GM19240 (cell line): ENCODE measurements around the gene SHB.

Source experiments
- DNase-seq: peaks from one replicate; pipeline ENCODE4 v3.0.0; 2011; ENCODE audit warnings: low spot score; ENCODE audit not compliant: insufficient read length

Gene SHB

DNA sequence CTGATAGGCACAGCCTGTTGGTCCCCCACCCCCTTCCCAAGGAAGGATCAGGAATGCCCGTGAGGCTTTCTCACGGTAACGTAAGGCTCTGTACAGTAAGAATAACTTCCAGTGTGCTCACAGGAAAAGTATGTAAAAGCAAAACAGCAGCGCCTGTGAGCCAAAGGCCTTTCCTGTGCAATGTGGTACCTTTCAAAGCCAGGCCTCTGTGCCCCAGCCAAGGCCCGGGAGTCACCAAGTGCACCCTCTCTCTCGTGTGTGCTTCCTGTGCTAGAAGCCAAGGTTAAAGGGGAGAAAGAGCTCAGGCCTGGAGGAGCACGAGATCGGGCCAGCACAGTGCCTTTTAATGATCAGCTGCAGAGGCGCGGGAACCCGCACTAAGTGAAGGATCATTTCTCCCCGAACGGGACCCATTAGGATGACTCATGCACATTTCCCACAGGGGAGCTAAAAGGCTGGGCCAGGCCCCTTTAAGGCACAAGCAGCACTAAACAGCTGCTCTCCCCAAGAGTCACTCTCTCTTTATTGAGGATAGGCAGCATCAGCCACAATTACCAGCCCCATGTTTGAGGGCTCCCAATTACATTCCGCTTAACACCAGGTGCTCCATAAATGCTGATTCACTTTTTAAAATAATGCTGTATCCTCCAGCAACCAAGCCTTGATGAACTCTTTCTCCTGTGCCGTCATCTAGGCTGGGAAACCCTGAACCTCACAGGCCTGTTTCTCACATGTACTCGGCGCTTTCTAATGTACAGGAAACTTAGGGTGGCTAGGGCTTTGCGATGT is 42.8 kb downstream of the SHB start:
- no peak for DNase-seq

DNA sequence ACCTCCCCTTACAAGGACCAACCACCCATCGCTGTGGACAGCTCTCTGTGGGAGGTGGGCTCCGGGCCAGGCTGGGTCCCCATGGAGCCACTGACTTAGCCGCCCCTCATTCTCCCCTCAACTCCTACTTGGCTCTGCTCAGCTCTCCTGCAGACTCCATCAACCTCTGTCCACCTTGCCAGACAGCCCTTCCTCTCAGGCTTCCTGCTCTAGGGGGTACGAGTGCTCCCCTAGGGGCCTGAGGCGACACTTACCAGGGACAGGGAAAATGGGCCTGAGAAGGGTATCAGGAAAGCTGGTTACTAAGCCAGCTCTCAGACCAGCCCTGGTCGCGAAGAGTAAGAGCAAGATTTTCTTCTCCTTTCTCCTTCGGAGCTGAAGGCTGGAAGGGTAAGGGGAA is 43.9 kb downstream of the SHB start:
- no peak for DNase-seq

DNA sequence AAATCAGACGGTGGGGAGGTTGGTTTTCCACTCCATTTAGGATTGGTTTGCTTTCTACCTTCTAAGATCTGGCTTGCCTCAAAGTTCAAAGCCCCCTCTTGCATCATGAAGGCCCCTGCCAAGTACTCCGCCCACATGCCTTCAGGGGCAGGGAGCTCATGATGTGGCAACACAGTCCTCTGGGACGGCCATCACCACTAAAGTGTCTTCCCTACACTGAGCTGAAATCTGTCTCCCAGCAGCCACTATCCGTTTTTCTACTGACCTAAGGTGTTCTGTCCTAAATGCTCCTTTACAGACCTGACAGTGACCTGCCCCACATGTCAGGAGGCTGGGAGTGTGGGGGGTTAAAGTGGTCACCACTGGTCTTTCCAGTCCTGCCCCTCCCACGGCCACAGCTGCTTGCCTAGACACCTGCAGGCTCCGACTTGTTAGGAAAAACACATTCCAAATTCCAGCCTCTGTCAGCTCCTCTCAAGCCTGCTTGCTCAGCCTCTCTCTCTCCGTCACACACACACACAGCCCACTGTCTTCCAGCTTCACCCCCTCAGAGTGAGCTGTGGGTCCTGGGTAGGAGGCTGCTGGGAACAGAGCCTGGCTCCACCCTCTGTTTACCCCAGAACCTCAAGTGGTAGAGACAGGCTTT is 44.9 kb downstream of the SHB start:
- DNase-seq = no peak

DNA sequence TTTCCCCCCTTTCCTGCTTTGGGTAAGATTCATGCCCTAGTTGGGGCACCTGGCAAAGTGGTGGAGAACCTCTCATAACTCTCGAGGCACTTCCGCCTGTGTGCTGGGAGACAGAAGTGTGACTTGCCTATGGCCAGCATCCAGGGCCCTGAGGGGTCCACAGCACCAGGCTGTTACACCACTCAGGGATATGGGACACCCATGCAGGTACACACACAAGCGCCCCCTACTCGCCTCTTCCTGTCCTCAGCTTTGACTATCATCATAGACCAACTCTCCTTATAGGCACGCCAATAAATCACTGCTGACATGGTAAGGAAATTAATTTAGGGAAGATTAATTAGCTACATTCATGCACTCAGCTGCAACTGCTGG is 45.4 kb downstream of the SHB start:
- DNase-seq = no peak

DNA sequence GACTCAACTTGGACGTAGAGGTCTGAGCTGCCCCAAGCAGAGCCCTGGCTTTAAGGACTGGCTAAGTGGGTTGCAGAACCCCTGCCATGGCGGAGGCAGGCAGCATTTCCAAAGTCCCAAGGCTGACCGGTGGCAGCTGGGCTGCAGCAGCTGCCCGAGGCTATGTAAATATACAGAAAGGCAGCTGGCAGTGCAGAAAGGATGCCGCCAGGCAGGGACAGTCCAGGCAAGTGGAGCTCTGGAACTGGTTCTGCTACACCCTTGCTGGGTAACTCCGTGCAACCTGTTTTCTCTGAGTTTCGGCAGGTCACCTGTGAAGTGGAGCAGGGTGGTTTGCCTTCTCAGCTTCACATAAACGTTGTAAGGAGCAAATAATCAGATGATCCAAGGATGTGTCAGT is 46.0 kb downstream of the SHB start:
- DNase-seq = no peak

DNA sequence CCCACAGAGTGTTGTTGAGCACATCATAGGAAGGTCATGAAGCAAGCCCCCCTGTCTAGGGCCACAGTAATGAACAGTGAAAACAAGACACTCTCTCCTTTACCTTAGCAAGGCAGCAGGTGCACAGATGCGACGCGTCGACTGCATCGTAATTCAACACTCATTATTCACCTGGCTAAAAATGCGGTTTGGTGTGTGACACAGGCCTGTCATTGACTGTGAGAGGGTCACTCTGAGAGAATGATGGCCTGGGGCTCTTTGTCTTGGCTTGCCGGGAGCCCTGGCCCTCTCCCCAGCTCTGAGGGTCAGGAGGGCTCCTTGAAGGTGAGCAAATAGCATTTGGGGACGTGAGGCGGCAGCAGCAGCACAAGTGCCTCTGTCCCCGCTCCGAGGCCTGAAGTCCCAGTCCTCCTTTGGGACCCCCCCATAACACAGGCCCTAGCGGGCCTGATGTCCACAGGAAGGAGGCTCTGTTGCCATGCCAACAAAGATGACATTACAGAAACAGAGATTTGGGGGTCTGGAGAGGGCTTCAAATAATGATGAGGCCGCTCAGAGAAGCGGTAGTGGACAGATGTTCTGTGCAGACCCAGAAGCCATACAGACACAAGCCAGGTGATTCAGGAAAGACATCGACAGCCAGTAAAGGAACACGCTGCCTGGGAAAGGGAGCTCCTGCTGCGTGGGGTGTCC is 46.7 kb downstream of the SHB start:
- DNase-seq = no peak

DNA sequence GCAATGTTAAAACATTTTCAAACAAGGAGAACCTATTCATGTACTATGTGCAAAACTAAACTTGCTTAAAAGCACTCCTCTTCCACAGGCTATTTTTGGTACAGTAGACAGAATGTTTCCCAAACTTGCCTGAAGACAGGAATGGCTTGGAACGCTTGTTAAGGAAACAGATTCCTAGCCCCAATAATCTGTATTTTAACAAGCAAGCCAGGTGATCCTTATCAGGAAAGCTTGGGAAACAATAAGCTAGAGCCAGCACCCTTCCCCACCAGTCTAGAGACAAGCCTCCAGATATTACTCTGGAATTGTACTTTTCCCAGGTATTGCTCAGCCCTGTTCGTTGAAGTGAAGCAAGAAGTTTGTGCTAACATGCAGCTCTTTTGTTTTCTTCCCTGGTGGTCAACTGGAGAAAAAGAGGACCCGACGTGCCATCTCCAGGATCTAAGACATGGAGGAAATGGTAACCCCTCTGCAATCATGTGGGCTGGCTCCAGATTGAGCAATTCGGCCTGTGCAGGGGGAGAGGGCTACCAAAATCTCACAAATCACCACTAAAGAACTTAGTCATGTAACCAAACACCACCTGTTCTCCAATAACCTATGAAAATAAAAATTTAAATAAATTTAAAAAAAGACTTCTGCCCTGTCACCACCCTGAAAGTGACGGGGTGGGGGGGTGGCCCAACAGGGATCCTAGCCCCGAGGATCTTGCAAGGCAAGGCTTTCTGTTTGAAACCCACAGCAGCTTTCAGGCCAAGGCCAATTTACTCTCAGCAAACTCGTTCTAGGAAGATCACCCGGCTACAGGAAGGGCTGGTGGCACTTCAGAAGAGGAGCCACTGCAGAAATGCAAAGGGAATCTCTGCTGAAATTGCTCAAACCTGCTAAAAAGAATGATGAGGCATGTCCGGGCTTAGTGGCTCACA is 48.6 kb downstream of the SHB start:
- DNase-seq = no peak

DNA sequence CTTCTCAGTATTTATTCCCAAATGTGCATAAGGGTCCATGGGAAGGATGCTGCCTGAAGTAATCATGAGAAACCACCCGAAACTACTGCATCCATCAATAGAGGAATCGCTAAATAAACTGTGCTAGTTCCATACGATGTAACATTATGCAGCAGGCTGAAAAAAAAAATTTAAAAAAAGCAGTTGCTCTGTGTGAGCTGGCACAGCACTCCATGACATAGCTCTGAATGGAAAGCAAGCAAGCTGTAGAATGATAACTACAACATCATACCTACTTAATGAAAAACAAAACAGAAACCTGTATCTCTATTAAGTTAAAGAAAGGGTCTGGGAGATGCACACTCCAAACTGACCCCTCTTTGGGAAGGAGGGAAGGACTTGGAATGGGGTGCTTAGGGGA is 49.3 kb downstream of the SHB start:
- DNase-seq = no peak

DNA sequence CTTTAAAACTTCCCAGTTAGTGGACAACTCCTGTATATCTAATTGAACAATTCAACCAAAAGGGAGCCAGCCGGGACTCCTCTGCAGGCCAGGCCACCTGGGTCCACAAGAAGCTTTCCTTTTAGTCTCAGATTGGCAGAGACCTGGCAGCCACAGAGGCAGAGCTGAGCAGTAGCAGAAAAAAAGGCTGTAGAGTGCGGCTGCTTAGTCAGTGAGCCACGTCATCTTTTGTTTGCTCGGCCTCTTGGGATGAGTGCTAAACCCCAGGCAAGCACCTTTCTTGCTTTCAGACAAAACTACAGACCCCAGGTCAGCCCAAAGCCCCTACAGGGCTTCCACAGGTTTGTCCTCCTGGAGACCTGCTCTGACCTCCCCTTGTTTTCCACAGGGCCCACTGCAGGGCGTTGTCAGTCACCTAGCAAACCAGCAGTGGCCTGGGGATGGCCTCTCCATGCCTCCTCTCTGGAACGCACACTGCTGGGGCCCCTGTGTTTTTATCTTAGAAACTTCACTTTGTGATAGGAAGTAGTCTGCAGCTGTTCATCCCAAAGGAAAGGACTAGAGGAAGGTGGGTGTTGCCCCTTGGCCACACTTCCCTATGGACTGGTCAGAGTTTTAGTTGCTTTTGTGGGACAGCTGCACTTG is 49.9 kb downstream of the SHB start:
- DNase-seq = no peak

DNA sequence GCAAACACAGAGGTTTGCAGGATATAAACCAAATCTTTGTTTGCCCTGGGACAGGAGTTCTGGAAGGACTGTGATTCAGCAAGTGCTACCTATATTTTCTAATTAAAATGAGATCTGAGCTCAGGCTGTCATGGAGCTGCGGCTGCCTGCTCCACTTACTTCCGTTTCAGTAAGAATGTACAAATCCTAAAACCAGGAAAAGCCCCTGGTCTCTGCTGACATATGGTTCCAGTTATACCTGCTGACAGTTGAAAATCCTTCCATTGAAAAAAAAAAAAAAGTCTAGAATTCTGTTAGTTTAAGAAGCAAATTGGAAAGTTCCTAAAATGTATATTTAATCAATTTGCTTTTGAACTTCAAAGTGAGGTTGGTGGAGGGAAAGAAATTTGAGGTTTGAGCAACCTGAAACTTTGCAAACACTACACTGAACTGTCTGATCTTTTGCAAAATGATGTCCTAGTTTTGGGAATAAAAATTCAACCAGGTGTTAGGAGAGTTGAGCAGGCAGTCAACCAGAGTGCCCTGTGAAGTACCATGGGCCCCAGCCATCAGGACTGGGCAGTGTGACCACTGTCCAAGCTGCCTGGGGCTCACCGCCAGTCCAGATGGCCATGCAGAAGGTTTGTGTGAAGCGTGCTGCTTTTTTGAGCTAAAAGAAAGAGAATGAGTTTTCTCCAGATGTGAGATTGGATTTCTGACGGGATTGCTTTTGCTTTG is 50.6 kb downstream of the SHB start:
- DNase-seq = no peak

DNA sequence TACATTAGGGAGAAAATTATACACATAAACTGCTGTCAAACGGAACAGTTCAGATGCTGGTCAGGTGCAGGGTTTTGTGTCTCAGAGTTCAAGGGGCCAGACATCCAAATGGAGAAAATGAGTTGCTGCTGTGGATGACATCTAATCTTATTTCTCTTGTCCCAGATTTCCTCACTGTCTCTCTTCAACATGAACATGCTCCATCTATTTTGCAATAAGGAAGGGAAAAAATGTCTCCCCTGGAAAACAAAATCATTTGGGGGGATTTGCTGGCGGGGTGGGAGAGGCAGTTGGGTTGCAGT is 51.2 kb downstream of the SHB start:
- no peak for DNase-seq

DNA sequence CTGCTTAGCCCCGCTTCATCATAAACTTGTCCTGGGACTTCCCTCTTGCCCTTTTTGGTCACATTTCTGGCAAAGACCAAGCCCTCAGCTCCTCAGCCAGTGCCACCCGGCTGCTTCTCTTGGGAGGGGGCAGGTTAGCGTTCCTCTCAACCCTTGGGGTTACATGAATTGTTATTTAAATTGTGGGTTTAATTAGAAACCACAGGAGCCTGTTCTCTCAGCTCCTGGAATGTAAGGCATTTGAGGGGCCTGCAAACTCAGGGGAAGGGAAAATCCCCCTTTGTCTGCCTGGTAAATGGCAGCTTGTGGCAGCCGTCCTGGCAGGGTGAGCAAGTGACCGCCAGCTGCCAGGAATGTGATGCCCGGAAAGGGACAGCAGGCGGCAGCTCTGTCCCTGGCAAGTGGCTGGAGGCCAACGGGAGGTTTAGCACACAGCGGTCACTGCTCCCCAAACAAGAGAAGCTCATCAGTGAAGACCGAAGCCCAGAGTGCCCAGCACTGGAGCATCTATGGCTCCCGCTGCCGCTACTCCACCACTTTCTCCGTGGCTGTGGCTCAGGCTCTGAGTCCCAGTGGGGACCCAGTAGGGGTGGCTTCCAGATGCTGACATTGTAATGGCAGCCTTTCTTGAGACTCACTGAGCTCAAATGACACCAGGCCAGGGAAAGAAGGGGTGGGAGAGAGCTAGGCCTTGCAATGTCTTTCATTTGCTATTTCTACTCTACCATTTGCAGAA is 51.7 kb downstream of the SHB start:
- DNase-seq = no peak

DNA sequence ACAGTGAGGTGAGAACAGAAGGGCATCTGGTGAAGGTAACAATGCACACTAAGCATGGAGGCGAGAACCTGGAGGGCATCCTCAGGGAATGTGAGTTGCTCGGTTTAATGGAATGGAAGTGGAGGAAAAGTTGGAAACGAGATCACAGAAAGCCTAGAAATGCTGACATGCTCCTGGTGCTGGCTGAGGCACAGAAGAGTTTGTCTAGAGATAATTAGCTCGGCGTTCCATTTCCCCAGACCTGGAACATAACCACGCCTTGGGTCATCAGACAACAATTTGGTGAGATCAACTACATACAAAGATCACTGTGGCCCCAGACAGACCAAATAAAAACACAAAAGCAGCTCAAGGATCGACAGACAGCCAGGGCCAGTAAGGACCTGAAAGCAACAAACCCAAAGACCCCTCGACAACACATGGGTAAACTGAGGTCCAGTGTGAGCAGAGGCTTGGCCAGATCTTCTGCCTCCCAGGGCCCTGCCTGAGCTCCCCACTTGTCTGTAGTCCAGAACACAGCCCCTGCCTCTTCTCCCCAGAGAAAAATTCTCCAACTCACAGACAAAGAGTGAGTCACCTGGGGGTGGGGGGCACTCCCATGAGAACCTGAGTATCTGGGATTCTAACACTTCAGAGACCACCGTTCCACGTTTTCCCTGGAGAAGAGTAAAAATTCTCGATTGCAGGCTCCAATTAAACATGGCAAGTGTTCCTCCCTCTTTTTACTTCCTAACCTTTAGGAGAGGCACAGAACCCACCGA is 52.5 kb downstream of the SHB start:
- no peak for DNase-seq

DNA sequence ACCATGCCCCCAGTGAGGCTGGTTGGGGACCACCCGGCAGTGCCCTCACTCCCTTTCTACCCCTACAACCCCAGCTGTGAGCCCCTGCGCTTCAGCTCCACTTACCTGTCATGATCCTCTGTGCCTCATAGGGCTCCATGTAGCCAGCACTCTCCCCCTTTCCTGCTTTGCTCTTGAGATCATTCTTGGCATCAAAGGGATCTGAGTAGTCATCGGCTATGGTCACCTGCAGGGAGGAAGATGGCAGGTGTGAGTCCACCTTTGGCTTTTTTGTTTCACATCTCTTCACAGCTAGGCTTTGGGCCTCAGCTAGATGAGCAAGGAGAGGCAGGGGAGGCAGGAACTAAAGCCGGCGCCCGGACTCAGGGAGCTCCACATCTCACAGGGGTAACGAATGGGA is 53.1 kb downstream of the SHB start:
- DNase-seq = no peak

DNA sequence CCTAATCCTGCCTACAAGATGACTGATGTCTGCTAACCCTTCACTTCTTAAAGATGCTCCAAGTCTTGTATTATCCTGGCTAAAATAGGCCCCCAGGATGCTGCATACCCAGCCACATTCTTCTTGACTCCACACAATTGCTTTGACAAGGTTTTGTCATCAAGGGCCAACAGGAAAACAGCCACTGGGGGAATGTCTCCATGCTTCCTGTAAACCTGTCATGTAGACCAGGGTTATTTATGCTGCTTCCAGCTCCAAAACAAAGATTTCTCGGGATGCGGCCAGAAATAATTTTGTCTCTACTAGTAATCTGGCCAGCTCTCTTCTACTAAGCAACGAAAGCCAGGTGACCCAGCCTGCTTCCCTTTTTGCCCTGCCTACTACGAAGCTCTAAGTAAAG is 53.8 kb downstream of the SHB start:
- DNase-seq = no peak

DNA sequence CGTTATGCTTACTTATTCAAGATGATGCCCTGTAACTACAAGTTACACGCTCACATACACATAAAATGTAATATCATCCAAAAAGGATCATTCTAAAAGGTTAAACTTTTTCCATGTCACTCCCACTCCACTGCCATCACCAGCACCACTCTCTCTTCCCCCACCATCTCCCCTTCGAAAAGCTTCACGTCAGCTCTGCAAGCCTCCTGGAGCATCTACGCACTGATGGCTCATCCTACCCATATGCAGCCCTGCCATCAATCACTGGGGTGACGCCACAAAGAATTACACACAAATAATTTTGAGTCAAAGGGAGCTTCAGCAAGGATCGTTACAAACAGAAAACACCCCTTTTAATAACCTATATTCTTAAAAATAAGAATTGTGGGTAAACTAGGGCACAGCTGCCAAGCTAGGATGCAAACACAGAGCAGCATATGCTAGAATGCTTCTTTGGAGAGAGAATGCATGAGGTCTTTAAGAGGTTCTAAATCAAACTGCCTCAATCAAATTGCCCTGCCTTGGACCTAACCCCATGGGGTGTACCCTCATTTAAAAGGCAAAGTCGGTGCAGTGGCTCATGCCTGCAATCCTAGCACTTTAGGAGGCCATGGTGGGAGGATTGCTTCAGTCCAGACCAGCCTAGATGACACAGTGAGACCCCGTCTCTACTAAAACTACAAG is 56.1 kb downstream of the SHB start:
- DNase-seq = no peak

DNA sequence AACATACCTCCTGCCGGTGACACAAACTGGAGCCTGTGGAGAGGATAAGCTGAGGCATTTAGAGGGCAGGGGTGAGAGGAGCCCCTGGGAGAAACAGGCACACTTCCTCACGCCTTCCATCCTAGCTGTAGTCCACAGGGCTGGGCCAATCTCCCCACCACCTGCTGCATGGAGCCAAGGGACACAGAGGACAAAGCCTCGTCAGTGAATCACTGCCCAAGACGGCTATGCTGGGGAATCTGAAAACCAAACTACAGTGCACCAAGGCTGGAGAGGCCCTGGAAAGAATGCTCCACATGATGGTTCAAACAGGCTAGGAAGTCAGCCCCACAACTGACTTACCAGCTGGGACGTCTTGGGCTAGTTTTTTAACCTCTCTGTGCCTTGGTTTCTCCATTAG is 57.0 kb downstream of the SHB start:
- no peak for DNase-seq

DNA sequence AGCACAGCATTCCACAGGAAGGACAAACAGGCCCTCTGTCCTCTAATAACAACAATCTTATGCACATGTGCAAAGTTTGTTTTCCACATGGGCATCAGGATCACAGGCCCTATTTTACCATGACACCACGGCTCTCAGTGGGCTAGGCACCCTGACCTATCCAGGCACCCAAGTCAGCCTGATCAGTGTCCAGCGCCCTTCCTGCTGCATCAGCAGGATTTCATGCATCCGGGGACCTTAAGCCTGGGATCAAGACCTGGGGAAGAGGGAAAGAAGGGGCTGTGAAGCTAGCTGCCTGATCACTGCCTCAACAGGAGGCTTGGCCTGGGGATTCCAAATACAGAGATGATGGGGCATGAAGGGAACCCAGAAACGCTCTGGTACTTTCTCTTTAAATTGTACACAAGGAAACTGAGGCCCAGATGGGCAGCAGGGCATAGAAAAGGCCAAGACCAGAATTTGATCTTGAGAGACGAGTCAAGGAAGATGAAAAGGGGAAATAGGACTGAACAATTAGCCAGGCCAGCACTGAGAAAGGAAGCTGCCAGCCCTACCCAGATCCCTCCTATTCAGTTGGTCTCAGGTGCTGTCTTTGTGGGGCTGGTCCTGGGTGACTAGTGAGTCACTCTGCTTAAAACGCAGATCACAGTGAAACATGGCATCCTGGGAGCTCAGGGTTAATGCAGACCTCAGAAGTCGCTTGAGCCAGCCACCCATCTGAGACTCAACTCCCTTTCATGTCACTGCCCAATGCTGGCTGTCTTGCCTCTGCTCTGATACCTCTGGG is 57.9 kb downstream of the SHB start:
- DNase-seq = no peak
